Muscle of leg (tissue), 11 donors: ENCODE results near the gene GLIS2. TPM values are rescaled to one million over a fixed set of nuclear protein-coding genes. Genes with fewer than 3 reads are reported as not detected.

ENCODE experiments used
- DNase-seq: peaks from one replicate; pipeline ENCODE4 v3.0.0; 2013
- H3K27ac ChIP-seq: one replicate; pipeline ENCODE4 v1.5.1; 2013; ENCODE audit warnings: mild to moderate bottlenecking, low read length, control low read depth
- H3K27me3 ChIP-seq: one replicate; pipeline ENCODE4 v1.6.1; 2013; ENCODE audit warnings: low read length; ENCODE audit not compliant: control insufficient read depth, insufficient read depth
- H3K36me3 ChIP-seq: one replicate; pipeline ENCODE4 v1.6.1; 2013; ENCODE audit warnings: low read length; ENCODE audit not compliant: control insufficient read depth, insufficient read depth
- H3K4me1 ChIP-seq: one replicate; pipeline ENCODE4 v1.6.1; 2013; ENCODE audit warnings: low read length; ENCODE audit not compliant: control insufficient read depth, insufficient read depth
- H3K4me3 ChIP-seq: one replicate; pipeline ENCODE4 v1.5.1; 2013; ENCODE audit warnings: low read length, control low read depth
- H3K9me3 ChIP-seq: replicated peaks from 2 replicates; pipeline ENCODE4 v1.6.1; 2013; ENCODE audit warnings: low read depth, low read length; ENCODE audit not compliant: control insufficient read depth
- WGBS: methylation state at CpG from one replicate; pipeline ENCODE4 v1.1.5; 2013; ENCODE audit warnings: missing lambda C conversion rate; ENCODE audit not compliant: insufficient coverage; 5-methylcytosine and 5-hydroxymethylcytosine counted together
- polyA plus RNA-seq, 8 donors: library from polyadenylated mRNA; unstranded; fragments of 120-200 nt; gene quantifications; one replicate each; pipeline versions ENCODE4 v1.2.1 to v1.2.3, GENCODE V29; 2013; ENCODE audit warnings: inconsistent platforms in 1 of 8, low replicate concordance in 1 of 8; ENCODE audit not compliant: insufficient read length in 8 of 8, insufficient read depth in 1 of 8
- total RNA-seq: library from RNA; stranded (reverse); fragments of 120-200 nt; gene quantifications from one replicate; pipeline ENCODE4 v1.2.4, GENCODE V29; 2013

GLIS2 gene
- total and polyA plus RNA-seq, 9 donors: 6.5 to 30.1 (median 25.5) TPM

- H3K9me3 ChIP-seq: peaks cover 6% of the 10 kb centered on the region
- no peak overlapping the region for H3K27ac ChIP-seq
- H3K4me3 ChIP-seq: no peak overlapping the region
- WGBS: 83% methylated on average over 1 of the region's 2 CpGs
- no peak for DNase-seq
- H3K4me1 ChIP-seq: peaks cover 9% of the 10 kb centered on the region
- H3K36me3 ChIP-seq: no peaks in the 10 kb centered on the region
- H3K27me3 ChIP-seq: no peaks in the 10 kb centered on the region
Observed at GRCh38 chr16:4277987-4278513, 37.8 kb upstream of the GLIS2 start.

- H3K4me1 ChIP-seq: no peaks in the 10 kb centered on the region
- H3K4me3 ChIP-seq: no peak overlapping the region
- H3K27ac ChIP-seq: no peak overlapping the region
- no peak for DNase-seq
- H3K36me3 ChIP-seq: no peaks in the 10 kb centered on the region
- peaks cover 6% of the 10 kb centered on the region for H3K9me3 ChIP-seq
- WGBS: 100% methylated on average over 1 of the region's 2 CpGs
- H3K27me3 ChIP-seq: peaks cover 5% of the 10 kb centered on the region
Observed at GRCh38 chr16:4280625-4281024, 35.2 kb upstream of the GLIS2 start.

GRCh38 chr16:4283441-4283840, 32.4 kb upstream of the GLIS2 start:
- peaks cover 4% of the 10 kb centered on the region for H3K4me1 ChIP-seq
- no peak overlapping the region for H3K27ac ChIP-seq
- no peak for DNase-seq
- H3K27me3 ChIP-seq: peaks cover 5% of the 10 kb centered on the region
- H3K4me3 ChIP-seq: no peak overlapping the region
- peaks cover 6% of the 10 kb centered on the region for H3K9me3 ChIP-seq
- H3K36me3 ChIP-seq: no peaks in the 10 kb centered on the region
- WGBS: 70% methylated on average over 8 of the region's 8 CpGs

- 100% methylated on average over 1 of the region's 2 CpGs for WGBS
- H3K4me1 ChIP-seq: peaks cover 8% of the 10 kb centered on the region
- no peaks in the 10 kb centered on the region for H3K36me3 ChIP-seq
- H3K27ac ChIP-seq: no peak overlapping the region
- peaks cover 5% of the 10 kb centered on the region for H3K27me3 ChIP-seq
- H3K9me3 ChIP-seq: peaks cover 6% of the 10 kb centered on the region
- no peak overlapping the region for H3K4me3 ChIP-seq
- no peak for DNase-seq
Observed at GRCh38 chr16:4283939-4284338, 31.9 kb upstream of the GLIS2 start.

- Histone ChIP-seq H3K27ac (no peak overlapping the region), H3K9me3 (peaks cover 6% of the 10 kb centered on the region), H3K4me1 (peaks cover 8% of the 10 kb centered on the region), H3K4me3 (no peak overlapping the region), H3K36me3 (no peaks in the 10 kb centered on the region), H3K27me3 (peaks cover 5% of the 10 kb centered on the region)
- DNase-seq: no peak
- WGBS: 70% methylated on average over 8 of the region's 10 CpGs
Observed at GRCh38 chr16:4285167-4285566, 30.7 kb upstream of the GLIS2 start.

GRCh38 chr16:4288148-4288921, 27.5 kb upstream of the GLIS2 start:
- Histone ChIP-seq H3K4me1 (peaks cover 20% of the 10 kb centered on the region), H3K36me3 (no peaks in the 10 kb centered on the region), H3K9me3 (no peaks in the 10 kb centered on the region), H3K27ac (no peak overlapping the region), H3K4me3 (no peak overlapping the region), H3K27me3 (peaks cover 4% of the 10 kb centered on the region)
- peak; percentile 65 for DNase-seq
- WGBS: 22% methylated on average over 14 of the region's 22 CpGs

- no peak for DNase-seq
- Histone ChIP-seq H3K4me3 (no peak overlapping the region), H3K36me3 (no peaks in the 10 kb centered on the region), H3K27ac (no peak overlapping the region), H3K9me3 (no peaks in the 10 kb centered on the region), H3K4me1 (peaks cover 39% of the 10 kb centered on the region), H3K27me3 (no peaks in the 10 kb centered on the region)
- WGBS: 58% methylated on average over 5 of the region's 8 CpGs
Observed at GRCh38 chr16:4290236-4290830, 25.5 kb upstream of the GLIS2 start.

- Histone ChIP-seq H3K4me3 (no peak overlapping the region), H3K4me1 (peaks cover 42% of the 10 kb centered on the region), H3K27ac (no peak overlapping the region), H3K9me3 (no peaks in the 10 kb centered on the region), H3K27me3 (no peaks in the 10 kb centered on the region), H3K36me3 (no peaks in the 10 kb centered on the region)
- WGBS: no CpG with 5 or more reads among the region's 4 CpGs
- DNase-seq: no peak
Observed at GRCh38 chr16:4291699-4292098, 24.2 kb upstream of the GLIS2 start.

GRCh38 chr16:4293181-4293716, 22.6 kb upstream of the GLIS2 start:
- no peak overlapping the region for H3K4me3 ChIP-seq
- no peaks in the 10 kb centered on the region for H3K36me3 ChIP-seq
- H3K4me1 ChIP-seq: peaks cover 51% of the 10 kb centered on the region
- DNase-seq: no peak
- no peaks in the 10 kb centered on the region for H3K9me3 ChIP-seq
- H3K27ac ChIP-seq: peak overlapping the region; percentile 75
- 60% methylated on average over 13 of the region's 14 CpGs for WGBS
- no peaks in the 10 kb centered on the region for H3K27me3 ChIP-seq

- Histone ChIP-seq H3K4me3 (no peak overlapping the region), H3K36me3 (no peaks in the 10 kb centered on the region), H3K9me3 (no peaks in the 10 kb centered on the region), H3K27me3 (no peaks in the 10 kb centered on the region), H3K4me1 (peaks cover 52% of the 10 kb centered on the region), H3K27ac (peak overlapping the region; percentile 75)
- WGBS: 7% methylated on average over 12 of the region's 20 CpGs
- DNase-seq: peak; percentile 95
Observed at GRCh38 chr16:4293822-4294457, 21.9 kb upstream of the GLIS2 start.
